HEK293T (cell line): Measurements from ENCODE around the gene HOXB4.

Experiments used
- ARNT ChIP-seq: fragments of 450-650 bp; IDR thresholded peaks from 2 replicates; pipeline ENCODE4 v1.6.1; 2017; ENCODE audit warnings: mild to moderate bottlenecking
- BHLHE40 ChIP-seq: fragments of 450-650 bp; IDR thresholded peaks from 2 replicates; pipeline ENCODE4 v1.6.1; 2016; ENCODE audit warnings: mild to moderate bottlenecking, moderate library complexity, borderline replicate concordance
- FOXA1 ChIP-seq: fragments of 450-650 bp; IDR thresholded peaks from 2 replicates; pipeline ENCODE4 v1.6.1; 2016; ENCODE audit warnings: mild to moderate bottlenecking
- FOXK2 ChIP-seq: fragments of 450-650 bp; IDR thresholded peaks from 2 replicates; pipeline ENCODE4 v1.6.1; 2016; ENCODE audit warnings: mild to moderate bottlenecking
- FOXM1 ChIP-seq: fragments of 450-650 bp; IDR thresholded peaks from 2 replicates; pipeline ENCODE4 v1.6.1; 2017; ENCODE audit warnings: mild to moderate bottlenecking, borderline replicate concordance
- HDGF ChIP-seq: fragments of 450-650 bp; IDR thresholded peaks from 2 replicates; pipeline ENCODE4 v1.6.1; 2017; ENCODE audit warnings: antibody characterized with exemption, borderline replicate concordance
- NFRKB ChIP-seq: fragments of 450-650 bp; IDR thresholded peaks from 2 replicates; pipeline ENCODE4 v1.6.1; 2016; ENCODE audit warnings: mild to moderate bottlenecking, moderate library complexity
- SP1 ChIP-seq: fragments of 450-650 bp; IDR thresholded peaks from 2 replicates; pipeline ENCODE4 v1.6.1; 2017
- SUZ12 ChIP-seq: fragments of 450-650 bp; IDR thresholded peaks from 2 replicates; pipeline ENCODE4 v1.6.1; 2016; ENCODE audit warnings: mild to moderate bottlenecking
- TARDBP ChIP-seq: fragments of 450-650 bp; IDR thresholded peaks from 2 replicates; pipeline ENCODE4 v1.6.1; 2016
- ZNF384 ChIP-seq: fragments of 450-650 bp; IDR thresholded peaks from 2 replicates; pipeline ENCODE4 v1.6.1; 2016

DNA sequence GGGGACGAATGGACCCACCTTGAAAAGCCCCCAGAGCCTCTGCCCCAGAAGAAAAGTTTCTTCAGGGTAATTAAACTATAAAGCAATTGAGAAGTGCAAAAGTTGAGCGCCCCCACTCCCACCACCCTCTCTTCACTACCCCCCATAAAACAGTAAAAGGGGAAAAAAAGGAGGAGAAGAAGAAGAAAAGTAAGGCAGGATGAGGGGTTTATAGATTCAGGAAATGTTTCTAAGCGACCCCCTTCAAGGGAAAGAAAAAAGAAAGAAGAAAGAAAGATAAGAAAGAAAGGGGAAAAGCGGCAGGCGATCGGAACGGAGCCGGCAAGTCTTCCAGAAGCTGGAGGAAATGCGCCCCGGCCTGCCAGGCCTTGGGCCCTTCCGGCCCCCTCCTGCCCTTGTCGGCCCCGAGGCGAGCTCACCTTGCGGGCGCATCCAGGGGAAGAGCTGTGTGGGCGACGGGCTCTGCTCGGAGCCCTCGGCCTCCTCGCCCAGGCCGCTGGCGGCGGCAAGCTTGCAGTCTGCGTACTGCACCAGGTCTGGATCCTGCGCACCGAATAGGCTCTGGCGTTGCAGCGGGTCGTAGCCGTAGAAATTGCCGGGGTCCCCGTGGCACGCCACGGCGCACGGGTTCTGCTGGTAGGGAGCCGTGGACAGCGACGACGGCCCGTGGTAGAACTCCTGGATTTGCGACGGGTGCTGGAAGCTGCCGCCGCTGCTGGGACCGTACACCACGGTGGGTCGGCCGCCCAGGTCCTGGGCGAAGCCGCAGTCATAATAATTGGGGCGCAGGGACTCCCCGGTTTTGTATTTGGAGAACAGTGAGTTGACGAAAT is 35.9 kb upstream of the HOXB4 start:
- TF ChIP-seq FOXK2, result no peak
- no peak for TF ChIP-seq FOXA1
- TF ChIP-seq ZNF384, result no peak
- TF ChIP-seq BHLHE40, result no peak
- no peak for TF ChIP-seq FOXM1
- no peak for TF ChIP-seq TARDBP
- no peak for TF ChIP-seq NFRKB
- TF ChIP-seq SUZ12, result no peak
- no peak for TF ChIP-seq ARNT
- TF ChIP-seq SP1, result no peak
- no peak for TF ChIP-seq HDGF
